ENCODE results near the gene SH2D3A. TPM values are rescaled to one million over a fixed set of nuclear protein-coding genes. Genes with fewer than 3 reads are reported as not detected.

SH2D3A gene
- total RNA-seq, 2 donors from 2014 or later: 10.7 to 16.4 TPM

DNA sequence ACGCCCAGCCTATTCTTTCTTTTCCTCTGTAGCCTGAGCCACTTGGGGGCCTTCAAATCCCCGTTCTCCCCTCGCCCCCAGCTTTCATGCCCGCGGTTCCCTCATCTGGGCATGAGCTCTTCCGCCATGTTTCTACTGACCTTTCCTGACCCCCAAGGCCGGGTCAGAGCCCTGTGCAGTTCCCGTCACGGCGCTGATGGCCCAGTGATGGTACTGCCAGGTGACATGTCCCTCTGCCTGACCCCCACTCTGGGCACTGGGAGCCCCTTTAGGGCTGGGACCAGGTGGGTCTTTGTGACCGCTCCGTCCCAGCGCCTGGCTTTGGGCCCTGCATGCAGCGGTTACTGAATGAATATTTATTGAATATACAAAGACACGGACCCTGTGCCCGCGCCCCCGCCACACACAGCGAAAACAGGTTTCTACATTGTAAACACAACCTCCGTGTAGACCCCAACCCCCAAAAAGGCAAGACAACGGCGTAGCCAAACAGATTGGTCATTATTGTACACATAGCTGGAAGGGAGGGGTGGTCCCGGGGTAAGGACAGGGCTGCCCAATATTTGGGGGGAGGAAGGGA is 37.6 kb downstream of the SH2D3A start:
- no peak for DNase-seq
- Histone ChIP-seq H3K4me3 (ENCODE audit: low read length) (no peak overlapping the region), H3K4me1 (ENCODE audit: control insufficient read depth, insufficient read depth, low read length) (no peaks in the 10 kb centered on the region), H3K27me3 (ENCODE audit: control insufficient read depth, insufficient read depth, low read length, poor library complexity, severe bottlenecking) (no peaks in the 10 kb centered on the region), H3K9ac (ENCODE audit: extremely low read depth, low read length, poor library complexity, severe bottlenecking) (no peak overlapping the region), H3K27ac (ENCODE audit: low read depth, low read length) (no peak overlapping the region), H3K9me3 (ENCODE audit: control insufficient read depth, low read length) (no peaks in the 10 kb centered on the region), H3K36me3 (ENCODE audit: control insufficient read depth, insufficient read depth, low read length) (peaks cover 14% of the 10 kb centered on the region)
- H3K36me3 Mint-ChIP-seq (ENCODE audit: low read depth): peaks cover 28% of the 10 kb centered on the region
- WGBS, 2 experiments (ENCODE audit: insufficient coverage in 1 of 2, insufficient read length in 1 of 2): 95 to 98% methylated on average over 14 to 23 of the region's 23 CpGs
- H3K9me3 Mint-ChIP-seq: peaks cover 8% of the 10 kb centered on the region
- H3K4me1 Mint-ChIP-seq: peaks cover 3% of the 10 kb centered on the region
- no peaks in the 10 kb centered on the region for H3K27me3 Mint-ChIP-seq (ENCODE audit: insufficient read depth)
- no peak overlapping the region for H3K27ac Mint-ChIP-seq
- no peak overlapping the region for H3K4me3 Mint-ChIP-seq
- TF ChIP-seq, protein P1, sequence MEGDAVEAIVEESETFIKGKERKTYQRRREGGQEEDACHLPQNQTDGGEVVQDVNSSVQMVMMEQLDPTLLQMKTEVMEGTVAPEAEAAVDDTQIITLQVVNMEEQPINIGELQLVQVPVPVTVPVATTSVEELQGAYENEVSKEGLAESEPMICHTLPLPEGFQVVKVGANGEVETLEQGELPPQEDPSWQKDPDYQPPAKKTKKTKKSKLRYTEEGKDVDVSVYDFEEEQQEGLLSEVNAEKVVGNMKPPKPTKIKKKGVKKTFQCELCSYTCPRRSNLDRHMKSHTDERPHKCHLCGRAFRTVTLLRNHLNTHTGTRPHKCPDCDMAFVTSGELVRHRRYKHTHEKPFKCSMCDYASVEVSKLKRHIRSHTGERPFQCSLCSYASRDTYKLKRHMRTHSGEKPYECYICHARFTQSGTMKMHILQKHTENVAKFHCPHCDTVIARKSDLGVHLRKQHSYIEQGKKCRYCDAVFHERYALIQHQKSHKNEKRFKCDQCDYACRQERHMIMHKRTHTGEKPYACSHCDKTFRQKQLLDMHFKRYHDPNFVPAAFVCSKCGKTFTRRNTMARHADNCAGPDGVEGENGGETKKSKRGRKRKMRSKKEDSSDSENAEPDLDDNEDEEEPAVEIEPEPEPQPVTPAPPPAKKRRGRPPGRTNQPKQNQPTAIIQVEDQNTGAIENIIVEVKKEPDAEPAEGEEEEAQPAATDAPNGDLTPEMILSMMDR (conservative IDR thresholded peaks at IDR 0.05): no peak

DNA sequence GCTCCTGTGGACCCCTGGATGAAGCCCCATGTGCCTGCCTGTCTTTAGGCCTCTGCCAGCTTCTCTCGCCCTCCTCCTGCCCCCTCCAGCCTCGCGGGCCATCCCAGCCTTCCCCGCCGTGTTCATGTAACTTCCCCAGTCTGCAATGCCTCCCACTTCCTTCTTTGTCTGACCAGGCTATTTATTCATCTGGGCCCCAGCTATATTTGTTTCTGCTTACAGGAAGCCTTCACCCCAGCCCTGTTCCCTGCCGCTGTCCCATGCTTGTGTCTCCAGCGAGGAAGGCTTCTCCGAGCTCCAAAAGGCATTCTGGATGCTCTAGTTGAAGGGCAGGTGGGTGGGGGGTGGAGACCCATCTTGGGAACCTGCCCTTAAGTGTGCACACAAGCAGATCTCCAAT is 38.9 kb downstream of the SH2D3A start:
- Histone ChIP-seq H3K27me3 (ENCODE audit: control insufficient read depth, insufficient read depth, low read length, poor library complexity, severe bottlenecking) (no peaks in the 10 kb centered on the region), H3K4me3 (ENCODE audit: low read length) (no peak overlapping the region), H3K9ac (ENCODE audit: extremely low read depth, low read length, poor library complexity, severe bottlenecking) (no peak overlapping the region), H3K36me3 (ENCODE audit: control insufficient read depth, insufficient read depth, low read length) (peaks cover 12% of the 10 kb centered on the region), H3K27ac (ENCODE audit: low read depth, low read length) (no peak overlapping the region), H3K4me1 (ENCODE audit: control insufficient read depth, insufficient read depth, low read length) (no peaks in the 10 kb centered on the region), H3K9me3 (ENCODE audit: control insufficient read depth, low read length) (no peaks in the 10 kb centered on the region)
- H3K4me3 Mint-ChIP-seq: no peak overlapping the region
- H3K27ac Mint-ChIP-seq: peak overlapping the region; percentile 72
- no peaks in the 10 kb centered on the region for H3K27me3 Mint-ChIP-seq (ENCODE audit: insufficient read depth)
- H3K4me1 Mint-ChIP-seq: peaks cover 7% of the 10 kb centered on the region
- TF ChIP-seq, protein P1 (conservative IDR thresholded peaks at IDR 0.05): no peak
- peak; percentile 40 for DNase-seq
- H3K9me3 Mint-ChIP-seq: peaks cover 8% of the 10 kb centered on the region
- WGBS, 2 experiments (ENCODE audit: insufficient coverage in 1 of 2, insufficient read length in 1 of 2): 78 to 79% methylated on average over 7 to 8 of the region's 8 CpGs
- peaks cover 18% of the 10 kb centered on the region for H3K36me3 Mint-ChIP-seq (ENCODE audit: low read depth)

DNA sequence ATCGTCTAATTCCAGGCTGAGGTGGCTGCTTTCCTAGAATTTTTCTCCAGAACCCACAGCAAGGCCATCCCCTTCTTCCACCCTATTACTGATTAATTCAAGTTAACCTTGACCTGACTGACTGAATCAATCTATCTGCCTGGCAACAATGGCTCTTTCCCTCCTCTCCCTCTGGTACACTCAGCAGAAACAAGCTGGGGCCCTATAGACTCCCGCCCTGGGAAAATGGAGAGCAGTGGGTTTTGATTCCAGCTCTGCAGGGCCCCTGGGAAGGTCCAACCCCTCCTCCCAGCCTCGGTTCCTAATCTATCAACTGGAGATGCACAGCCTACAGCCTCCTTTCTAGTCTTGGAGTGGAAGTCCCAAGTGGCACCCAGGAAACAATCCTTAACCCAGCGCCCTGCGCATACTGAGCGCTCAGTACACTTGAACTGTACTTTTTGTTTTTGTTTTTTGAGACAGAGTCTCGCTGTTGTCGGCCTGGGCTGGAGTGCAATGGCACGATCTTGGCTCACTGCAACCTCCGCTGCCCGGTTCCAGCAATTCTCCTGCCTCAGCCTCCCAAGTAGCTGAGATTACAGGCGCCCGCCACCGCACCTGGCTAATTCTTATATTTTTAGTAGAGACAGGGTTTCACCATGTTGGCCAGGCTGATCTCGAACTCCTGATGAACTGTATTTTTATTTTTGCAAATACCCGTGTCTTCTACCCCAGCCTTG is 41.6 kb downstream of the SH2D3A start:
- H3K36me3 ChIP-seq (ENCODE audit: control insufficient read depth, insufficient read depth, low read length): no peaks in the 10 kb centered on the region
- H3K27me3 ChIP-seq (ENCODE audit: control insufficient read depth, insufficient read depth, low read length, poor library complexity, severe bottlenecking): no peaks in the 10 kb centered on the region
- H3K4me3 Mint-ChIP-seq: no peak overlapping the region
- H3K4me3 ChIP-seq (ENCODE audit: low read length): no peak overlapping the region
- TF ChIP-seq, protein P1 (conservative IDR thresholded peaks at IDR 0.05): no peak
- no peak for DNase-seq
- no peak overlapping the region for H3K27ac ChIP-seq (ENCODE audit: low read depth, low read length)
- WGBS, 2 experiments (ENCODE audit: insufficient coverage in 1 of 2, insufficient read length in 1 of 2): 88 to 92% methylated on average over 12 to 16 of the region's 16 CpGs
- H3K36me3 Mint-ChIP-seq (ENCODE audit: low read depth): peaks cover 9% of the 10 kb centered on the region
- no peaks in the 10 kb centered on the region for H3K27me3 Mint-ChIP-seq (ENCODE audit: insufficient read depth)
- no peaks in the 10 kb centered on the region for H3K4me1 ChIP-seq (ENCODE audit: control insufficient read depth, insufficient read depth, low read length)
- H3K27ac Mint-ChIP-seq: no peak overlapping the region
- H3K4me1 Mint-ChIP-seq: peaks cover 10% of the 10 kb centered on the region
- no peaks in the 10 kb centered on the region for H3K9me3 ChIP-seq (ENCODE audit: control insufficient read depth, low read length)
- H3K9ac ChIP-seq (ENCODE audit: extremely low read depth, low read length, poor library complexity, severe bottlenecking): no peak overlapping the region
- H3K9me3 Mint-ChIP-seq: peaks cover 8% of the 10 kb centered on the region
